BJ (cell line): ENCODE results near the gene BAIAP2L1. TPM values are rescaled to one million over a fixed set of nuclear protein-coding genes. Genes with fewer than 3 reads are reported as not detected.

Experiments
- CTCF ChIA-PET: fragments of 350-600 bp; formaldehyde crosslinking; extraction: SDS; loops from one replicate; lab custom pipeline; 2021; ENCODE audit warnings: antibody characterized with exemption, inconsistent platforms; lab: Yijun Ruan, JAX
- POLR2A ChIA-PET: fragments of 300-600 bp; sonication (Branson Sonifier 250); formaldehyde crosslinking; extraction: SDS; loops from one replicate; lab custom pipeline; 2021; ENCODE audit warnings: antibody characterized with exemption; lab: Charles Lee
- DNase-seq: peaks from one replicate; pipeline ENCODE4 v3.0.0-alpha.2; 2011; ENCODE audit warnings: low read depth
- H3K27me3 ChIP-seq: 2 replicates; pipeline ENCODE4 v1.6.0; 2011; ENCODE audit warnings: low read length; ENCODE audit not compliant: control insufficient read depth, insufficient read depth
- H3K36me3 ChIP-seq: 2 replicates; pipeline ENCODE4 v1.5.1; 2011; ENCODE audit warnings: low read length; ENCODE audit not compliant: control insufficient read depth, insufficient read depth
- H3K4me3 ChIP-seq: 2 replicates; pipeline ENCODE4 v1.5.1; 2011; ENCODE audit warnings: low read depth, mild to moderate bottlenecking, control low read depth, low read length
- polyA plus RNA-seq: library from polyadenylated mRNA; depleted of rRNA; stranded (reverse); fragments of >200 nt; gene quantifications from 2 replicates; pipeline ENCODE4 v1.2.3, GENCODE V29; 2011
- TF ChIP-seq, protein P1 (sequence below): IDR thresholded peaks from 2 replicates; pipeline ENCODE4 v1.5.1; 2011; ENCODE audit warnings: low read depth, mild to moderate bottlenecking, control low read depth, inconsistent platforms, low read length, moderate library complexity; ENCODE audit not compliant: insufficient read depth

Gene BAIAP2L1
- polyA plus RNA-seq, 1 experiment: 11.4 TPM

DNA sequence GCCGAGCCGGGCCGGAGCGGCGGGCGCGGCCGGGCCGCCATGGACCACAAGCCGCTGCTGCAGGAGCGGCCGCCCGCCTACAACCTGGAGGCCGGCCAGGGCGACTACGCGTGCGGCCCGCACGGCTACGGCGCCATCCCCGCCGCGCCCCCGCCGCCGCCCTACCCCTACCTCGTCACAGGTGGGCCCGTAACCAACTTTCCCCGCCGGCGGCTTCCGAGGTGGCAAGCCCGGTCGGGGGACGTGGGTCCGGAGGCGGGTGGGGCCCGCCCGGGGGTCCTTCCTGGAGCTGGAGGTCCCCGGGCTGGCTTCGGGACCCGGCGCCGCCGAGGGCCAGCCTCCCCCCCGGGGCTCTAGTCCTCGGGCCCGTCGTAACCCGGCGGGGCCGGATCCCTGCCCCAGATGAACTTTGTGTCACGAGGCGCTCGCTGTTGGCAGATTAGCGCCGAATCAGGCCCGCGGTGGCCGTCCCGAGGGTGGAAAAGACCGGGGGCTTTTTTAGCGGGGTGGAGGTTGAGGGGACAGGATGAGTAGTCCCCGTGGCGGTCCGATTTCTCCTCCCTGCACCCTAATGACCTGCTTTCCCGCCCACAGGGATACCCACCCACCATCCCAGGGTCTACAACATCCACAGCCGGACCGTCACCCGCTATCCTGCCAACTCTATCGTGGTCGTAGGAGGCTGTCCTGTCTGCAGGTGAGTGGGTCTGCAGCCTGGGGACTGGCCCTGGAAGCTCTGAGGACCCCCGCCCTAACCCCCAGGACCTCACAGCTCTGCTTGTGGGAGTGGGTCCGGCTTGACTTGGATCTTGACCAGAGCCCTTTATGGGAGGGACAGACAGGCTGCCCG is 118.9 kb downstream of the BAIAP2L1 start:
- H3K36me3 ChIP-seq: peaks cover 8% of the 10 kb centered on the region
- H3K4me3 ChIP-seq: peak overlapping the region; percentile 89
- POLR2A ChIA-PET: no interaction called here
- H3K27me3 ChIP-seq: no peaks in the 10 kb centered on the region
- CTCF ChIA-PET: interaction anchor here (0.6 kb wide), 1 partner anchor 68 kb away, joined by 3 read pairs; no protein-coding TSS in a partner anchor
- TF ChIP-seq, protein P1, sequence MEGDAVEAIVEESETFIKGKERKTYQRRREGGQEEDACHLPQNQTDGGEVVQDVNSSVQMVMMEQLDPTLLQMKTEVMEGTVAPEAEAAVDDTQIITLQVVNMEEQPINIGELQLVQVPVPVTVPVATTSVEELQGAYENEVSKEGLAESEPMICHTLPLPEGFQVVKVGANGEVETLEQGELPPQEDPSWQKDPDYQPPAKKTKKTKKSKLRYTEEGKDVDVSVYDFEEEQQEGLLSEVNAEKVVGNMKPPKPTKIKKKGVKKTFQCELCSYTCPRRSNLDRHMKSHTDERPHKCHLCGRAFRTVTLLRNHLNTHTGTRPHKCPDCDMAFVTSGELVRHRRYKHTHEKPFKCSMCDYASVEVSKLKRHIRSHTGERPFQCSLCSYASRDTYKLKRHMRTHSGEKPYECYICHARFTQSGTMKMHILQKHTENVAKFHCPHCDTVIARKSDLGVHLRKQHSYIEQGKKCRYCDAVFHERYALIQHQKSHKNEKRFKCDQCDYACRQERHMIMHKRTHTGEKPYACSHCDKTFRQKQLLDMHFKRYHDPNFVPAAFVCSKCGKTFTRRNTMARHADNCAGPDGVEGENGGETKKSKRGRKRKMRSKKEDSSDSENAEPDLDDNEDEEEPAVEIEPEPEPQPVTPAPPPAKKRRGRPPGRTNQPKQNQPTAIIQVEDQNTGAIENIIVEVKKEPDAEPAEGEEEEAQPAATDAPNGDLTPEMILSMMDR: no peak
- no peak for DNase-seq

DNA sequence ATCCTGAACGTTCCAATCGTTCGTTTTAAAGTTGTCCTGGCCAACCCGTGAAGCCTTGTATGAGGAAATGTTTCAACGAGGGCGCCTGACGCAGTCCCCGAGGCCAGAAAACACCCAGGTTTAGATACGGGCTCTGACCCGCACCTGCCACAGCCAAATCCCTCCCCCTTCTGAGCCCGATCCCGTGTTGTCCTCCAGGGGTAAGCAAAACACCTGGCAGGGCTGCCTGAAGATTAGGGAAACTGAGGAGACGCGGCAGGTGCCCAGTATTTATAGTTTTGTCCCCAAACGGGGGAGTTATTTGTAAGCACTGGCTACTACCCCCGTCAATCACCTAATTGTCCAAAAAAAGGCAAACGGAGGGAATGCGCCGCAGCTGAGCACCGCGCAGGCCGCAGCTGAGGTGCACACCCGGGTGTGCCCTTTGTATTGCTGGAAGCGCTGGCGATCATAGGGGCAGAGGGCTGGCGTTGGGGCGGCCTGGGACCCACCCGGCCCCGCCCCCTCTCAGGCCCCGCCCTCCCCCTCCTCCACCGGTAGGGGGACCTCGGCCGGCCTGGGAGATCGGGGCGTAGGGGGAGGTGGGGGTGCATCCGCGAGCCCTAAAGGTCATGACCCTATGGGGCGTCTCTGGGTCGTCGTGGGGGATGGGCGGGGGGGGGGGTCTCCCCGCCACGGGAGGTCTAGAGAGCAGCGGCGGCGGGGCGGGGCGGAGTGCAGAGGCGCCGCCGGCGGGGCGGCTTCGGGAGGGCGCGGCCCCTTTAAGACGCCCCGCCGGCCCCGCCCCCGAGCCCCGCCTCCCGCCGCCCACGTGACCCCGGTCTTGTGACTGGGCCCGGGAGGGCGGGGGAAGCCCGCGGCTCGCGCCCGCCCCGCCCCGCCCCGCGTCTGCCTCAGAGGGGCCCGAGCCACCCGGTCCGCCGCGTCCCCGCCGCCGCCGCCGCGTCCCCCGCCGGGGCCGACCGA is 119.8 kb downstream of the BAIAP2L1 start, which contains the start of gene BRI3:
Gene BRI3, plus strand, starts transcription at position 896 of the 966 bp plus-strand sequence. CDS start 110 bp downstream, outside the sequence.
- no peak for DNase-seq
- TF ChIP-seq, protein P1: no peak
- Histone ChIP-seq H3K4me3 (peak within 1 kb of the TSS; percentile 89), H3K27me3 (no peaks in the 10 kb centered on the region), H3K36me3 (peaks cover 8% of the 10 kb centered on the region)
- ChIA-PET POLR2A (no interaction called here), CTCF (interaction anchor here (1.6 kb wide), 1 partner anchor 14 kb away, joined by 5 read pairs; no protein-coding TSS in a partner anchor)

DNA sequence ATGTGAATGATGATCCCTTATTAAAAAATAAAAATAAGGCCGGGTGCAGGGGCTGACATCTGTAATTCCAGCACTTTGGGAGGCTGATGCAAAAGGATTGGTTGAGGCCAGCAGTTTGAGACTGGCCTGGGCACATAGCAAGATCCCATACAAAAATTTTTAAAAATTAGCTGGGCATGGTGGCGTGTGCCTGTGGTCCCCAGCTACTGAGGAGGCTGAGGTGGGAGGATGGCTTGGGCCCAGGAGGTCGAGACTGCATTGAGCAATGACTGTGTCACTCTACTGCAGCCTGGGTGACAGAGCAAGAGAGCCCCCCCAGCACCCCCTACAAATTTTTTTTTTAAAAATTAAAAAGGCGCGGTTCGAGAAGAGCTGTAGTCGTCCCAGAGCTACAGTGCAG is 120.6 kb downstream of the BAIAP2L1 start:
- CTCF ChIA-PET: interaction anchor here (1.6 kb wide), 1 partner anchor 13 kb away, joined by 5 read pairs; no protein-coding TSS in a partner anchor
- Histone ChIP-seq H3K27me3 (no peaks in the 10 kb centered on the region), H3K4me3 (no peak overlapping the region), H3K36me3 (peaks cover 8% of the 10 kb centered on the region)
- POLR2A ChIA-PET: no interaction called here
- no peak for DNase-seq
- TF ChIP-seq, protein P1: no peak

DNA sequence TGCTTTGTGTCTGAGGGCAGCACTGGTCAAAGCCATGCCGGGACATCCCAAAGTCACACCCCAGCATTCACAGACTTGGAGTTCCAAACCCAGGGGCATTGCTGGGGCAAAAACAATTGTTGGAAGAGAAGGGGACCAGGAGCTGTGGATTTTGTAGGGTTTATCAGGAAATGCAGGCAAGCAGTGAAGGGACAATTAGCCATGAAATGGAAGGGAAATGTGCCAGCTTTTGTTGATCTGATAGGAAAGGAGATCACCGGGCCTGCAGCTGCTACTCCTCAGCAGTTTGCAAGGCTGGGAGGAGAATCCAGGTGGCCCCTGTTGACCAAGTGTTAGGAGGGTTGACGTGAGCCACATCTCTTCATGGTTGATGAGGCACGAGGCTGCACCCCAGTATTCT is 122.0 kb downstream of the BAIAP2L1 start:
- H3K27me3 ChIP-seq: no peaks in the 10 kb centered on the region
- CTCF ChIA-PET: interaction anchor here (0.8 to 1.2 kb wide), 2 partner anchors 17 to 38 kb away, joined by 3 to 4 read pairs; no protein-coding TSS in a partner anchor
- DNase-seq: no peak
- no peak overlapping the region for H3K4me3 ChIP-seq
- POLR2A ChIA-PET: no interaction called here
- peaks cover 6% of the 10 kb centered on the region for H3K36me3 ChIP-seq
- TF ChIP-seq, protein P1: no peak
